NCI-H146 treated with DMSO at 0.1 percent for 48 hours (cell line): ENCODE data around the gene EPS8.

Experiments
- DNase-seq: peaks from one replicate; lab custom pipeline; 2025; ENCODE audit not compliant: unreplicated experiment; lab: John Stamatoyannopoulos, UW

Gene EPS8

GRCh38 chr12:15698377-15698871 lies 90.8 kb downstream of the EPS8 start:
- no peak for DNase-seq

DNA sequence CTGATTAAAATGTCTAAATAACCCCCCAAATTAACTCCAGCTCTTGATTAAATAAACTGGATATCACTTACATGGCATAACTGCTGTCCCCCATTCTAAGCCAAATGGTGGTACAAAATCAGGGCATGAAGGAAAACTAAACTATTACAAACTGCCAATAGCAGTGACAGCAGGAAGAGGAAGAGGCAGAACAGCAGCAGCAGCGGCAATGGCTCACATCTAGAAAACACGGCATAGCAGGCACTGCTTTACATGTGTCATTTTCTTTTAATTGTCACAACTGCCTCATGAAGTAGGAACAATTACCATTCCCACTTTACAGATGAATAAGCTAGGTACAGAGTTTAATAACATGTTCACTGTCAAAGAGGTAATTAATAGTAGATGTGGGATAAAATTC lies 92.0 kb downstream of the EPS8 start:
- no peak for DNase-seq

GRCh38 chr12:15693228-15693911 lies 95.8 kb downstream of the EPS8 start:
- no peak for DNase-seq

DNA sequence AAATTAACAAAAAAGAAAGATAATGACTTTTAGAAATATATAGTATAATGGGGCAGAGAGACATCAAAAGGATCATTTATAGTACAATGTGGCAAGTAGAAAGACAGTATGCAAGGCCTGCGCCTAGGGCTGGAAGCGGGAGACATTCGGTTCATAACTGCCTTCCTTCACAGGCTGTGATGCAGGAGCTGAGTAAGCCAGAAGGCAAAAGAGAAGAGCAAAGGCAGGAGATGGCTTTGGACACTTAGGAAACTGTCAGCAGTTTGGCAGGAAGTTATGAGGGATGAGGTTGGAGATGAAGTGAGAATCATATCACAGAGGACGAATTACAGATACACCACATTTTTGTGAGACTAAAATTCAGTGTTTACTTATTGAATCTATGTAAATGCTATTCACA lies 97.8 kb downstream of the EPS8 start:
- no peak for DNase-seq

- DNase-seq: no peak
These were observed 98.9 kb downstream of the EPS8 start for GRCh38 chr12:15690320-15690719.

DNA sequence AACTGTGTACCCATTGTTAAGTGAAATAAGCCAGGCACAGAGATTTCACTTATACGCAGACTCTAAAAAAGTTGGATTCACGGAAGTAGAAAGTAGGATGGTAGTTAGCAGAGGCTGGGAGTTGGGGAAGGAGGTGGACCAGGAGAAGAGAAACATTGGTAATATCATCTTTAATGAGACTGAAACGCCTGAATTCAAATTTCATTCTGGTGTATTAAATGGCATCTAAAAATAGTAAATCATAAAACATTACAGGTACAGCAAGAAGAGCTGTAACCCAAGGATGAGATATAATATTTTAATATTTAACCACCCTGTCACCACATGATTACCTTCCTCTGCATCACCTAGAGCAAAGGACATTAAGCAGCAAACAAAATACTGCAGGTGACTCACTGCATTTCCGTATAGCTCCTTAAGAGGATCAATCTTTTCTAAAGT lies 99.4 kb downstream of the EPS8 start:
- no peak for DNase-seq

DNA sequence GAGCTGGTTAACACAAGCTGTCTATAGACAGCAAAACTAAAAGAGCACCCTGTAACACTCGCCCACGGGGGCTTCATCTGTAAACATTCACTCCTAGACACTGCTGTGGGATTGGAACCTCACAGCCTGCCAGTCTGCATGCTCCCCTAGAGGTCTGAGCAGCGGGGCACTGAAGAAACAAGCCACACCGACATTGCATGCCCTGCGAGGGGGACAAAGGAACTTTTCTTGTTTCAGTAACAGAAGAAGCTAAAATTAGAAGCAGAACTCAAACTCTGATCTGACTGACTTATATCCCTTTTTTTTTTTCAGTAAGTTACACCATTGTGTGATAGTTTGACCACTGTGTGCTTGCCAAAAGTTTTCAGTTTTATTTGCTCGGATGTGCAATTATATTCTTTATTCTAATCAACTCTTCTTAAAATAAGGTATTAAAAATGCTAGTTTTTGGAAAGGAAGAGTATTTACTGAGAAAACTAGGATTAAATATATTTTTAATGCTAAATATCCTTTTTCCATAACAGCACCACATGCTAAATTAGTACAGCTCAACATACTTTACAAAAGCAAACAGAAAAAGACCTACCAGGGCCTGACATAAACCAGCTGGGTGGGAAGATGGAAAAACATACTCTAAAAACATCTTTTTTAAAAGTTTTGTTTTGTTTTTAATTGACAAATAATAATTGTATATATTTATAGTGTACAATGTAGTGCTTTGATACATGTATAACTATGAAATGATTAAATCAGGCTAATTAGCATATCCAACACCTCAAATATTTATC lies 100.2 kb downstream of the EPS8 start:
- DNase-seq: no peak

- DNase-seq: no peak
These were observed 100.9 kb downstream of the EPS8 start for GRCh38 chr12:15688202-15688736.

DNA sequence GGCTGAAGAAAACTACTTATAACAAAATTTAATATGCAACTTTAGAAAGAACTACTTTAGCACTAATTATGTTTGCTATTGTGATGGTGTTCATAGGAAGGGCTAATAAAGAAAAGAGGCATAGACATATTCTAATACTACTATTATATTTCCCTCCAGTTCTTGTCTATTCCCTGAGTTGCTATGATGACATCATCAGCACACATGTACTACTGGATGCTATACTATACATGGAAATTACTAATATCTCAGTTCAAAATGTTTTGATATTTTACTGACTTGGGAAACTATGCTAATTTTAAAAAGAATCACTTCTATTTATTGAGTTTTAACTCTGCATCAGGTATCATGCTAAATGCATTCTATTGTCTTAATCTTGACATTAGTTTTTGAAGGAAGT lies 101.6 kb downstream of the EPS8 start:
- DNase-seq: no peak

- DNase-seq: no peak
These were observed 104.1 kb downstream of the EPS8 start for GRCh38 chr12:15684896-15685658.

DNA sequence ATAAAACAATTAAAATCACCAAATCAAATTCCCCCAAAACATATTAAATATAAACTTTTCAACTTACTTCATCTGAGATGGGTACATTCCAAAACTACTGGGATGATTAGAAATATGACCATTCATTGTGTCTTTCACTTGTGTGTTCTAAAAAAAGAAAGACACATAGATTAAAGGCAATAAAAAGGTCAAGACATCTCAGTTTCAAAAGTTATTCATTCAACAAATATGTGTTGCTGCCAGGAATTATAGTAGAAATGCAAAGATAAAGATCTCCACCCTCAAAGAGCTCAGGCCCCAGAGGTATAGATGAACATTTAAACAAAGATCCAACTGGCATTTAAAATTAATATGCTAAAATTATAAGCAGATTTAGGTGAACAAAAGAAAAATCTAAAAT lies 106.4 kb downstream of the EPS8 start:
- no peak for DNase-seq

GRCh38 chr12:15679151-15679550 lies 110.0 kb downstream of the EPS8 start:
- DNase-seq: no peak

DNA sequence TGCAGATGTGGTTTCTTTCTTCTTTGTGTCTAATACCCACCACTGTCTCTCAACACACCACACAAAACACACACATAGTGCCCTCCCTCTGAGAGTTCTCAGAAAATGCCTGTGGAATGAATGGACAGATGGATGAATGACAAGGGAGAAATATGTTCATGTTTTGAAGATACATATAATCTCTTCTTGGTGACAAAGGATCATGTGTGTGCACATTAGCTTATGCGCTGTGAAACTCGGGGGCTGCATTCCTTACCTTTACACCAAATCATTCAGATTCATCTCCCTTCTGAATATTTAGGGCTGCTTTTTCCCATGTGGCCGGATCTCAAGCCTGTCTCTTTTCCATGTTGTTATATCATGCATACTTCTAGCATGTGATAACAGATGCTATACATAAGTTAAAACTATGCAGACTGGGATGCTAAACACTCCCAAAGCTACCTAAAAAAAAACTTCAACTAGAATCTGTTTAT lies 111.4 kb downstream of the EPS8 start:
- no peak for DNase-seq

DNA sequence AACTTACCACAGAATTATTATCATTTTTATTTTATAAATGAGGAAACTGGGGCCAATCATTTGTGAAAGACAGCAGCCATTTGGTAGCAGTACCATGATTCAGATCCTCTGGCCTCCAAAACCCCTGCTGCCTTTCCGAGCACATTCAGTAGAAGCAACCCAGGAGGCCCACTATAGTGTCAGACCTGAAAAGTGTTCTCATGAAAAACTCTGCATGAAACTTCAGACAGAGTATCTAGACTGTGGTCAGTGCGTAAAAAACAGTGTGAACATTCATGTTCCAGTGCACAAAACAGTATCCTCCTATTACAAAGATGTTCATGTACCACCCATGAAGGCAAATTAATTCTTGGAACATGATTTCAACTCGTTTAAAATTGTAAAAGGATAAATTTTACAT lies 112.0 kb downstream of the EPS8 start:
- DNase-seq: no peak

DNA sequence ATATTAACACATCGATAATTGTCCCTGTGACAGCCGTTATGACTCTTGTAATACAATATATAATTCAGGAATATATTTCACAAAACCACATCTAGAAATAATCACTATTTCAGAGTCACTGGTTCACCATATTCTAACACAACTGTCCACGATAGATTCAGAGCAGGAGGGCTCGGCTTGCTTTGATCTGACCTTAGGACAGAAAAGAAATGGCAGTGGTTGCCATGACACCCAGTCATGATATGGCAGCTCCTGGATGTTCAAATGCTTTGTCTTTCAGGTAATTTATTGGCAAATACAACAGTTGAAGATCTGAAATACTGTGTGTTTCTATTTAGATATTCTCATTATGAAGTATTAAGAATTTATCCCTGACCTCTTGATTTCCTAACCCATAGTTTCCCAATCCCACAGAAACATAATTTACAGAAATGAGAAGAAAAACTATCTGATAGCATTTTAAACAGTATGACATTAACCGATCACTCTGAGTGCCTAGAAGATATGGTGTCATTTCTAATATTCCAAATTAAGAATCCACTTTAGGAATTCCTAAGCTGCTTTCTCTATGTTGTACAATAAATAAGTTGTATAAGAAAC lies 116.4 kb downstream of the EPS8 start:
- DNase-seq: peak; percentile 37

- no peak for DNase-seq
These were observed 118.4 kb downstream of the EPS8 start for GRCh38 chr12:15670756-15671155.

DNA sequence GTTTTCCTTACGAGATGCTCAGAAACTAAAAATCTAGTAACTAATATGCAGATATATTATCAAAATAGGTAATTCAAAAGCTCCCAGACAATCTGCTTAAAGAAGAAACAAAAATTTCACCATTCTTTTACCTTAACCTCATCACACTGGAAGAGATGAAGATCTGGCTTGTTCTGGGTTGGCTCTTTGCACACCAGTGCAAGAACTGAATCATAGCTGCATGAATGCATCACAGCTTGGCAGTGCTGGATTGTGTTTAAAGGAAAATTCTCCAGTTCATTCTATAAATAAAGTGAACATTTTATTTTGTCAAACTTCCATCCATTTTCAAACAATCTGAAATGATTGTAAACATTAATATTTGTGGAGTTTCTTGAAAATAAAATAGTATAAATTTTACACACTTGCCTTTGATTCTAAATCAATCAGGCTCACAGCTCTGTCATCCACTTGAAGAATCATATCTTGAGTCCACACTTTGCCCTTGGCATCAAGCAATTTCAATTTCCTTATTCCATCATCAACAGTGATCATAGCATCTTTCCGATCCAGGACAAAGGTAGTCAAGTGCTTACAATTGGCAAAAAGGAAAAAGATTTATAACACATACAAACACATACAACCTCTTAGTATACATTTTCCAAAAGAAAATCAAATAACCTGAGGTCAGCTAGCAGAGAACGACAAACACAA lies 119.8 kb downstream of the EPS8 start:
- DNase-seq: no peak

- DNase-seq: no peak
These were observed 124.7 kb downstream of the EPS8 start for GRCh38 chr12:15664491-15664890.

- DNase-seq: no peak
These were observed 126.1 kb downstream of the EPS8 start for GRCh38 chr12:15662983-15663659.
